Measurements from ENCODE around the gene MSMP. TPM values are rescaled to one million over a fixed set of nuclear protein-coding genes. Genes with fewer than 3 reads are reported as not detected.

MSMP gene
- total and polyA plus RNA-seq, 9 of the 15 experiments (the other 6 are each of a cell fraction or from before 2014, with no cell fraction given), result 0.60 TPM; not detected in 8

- TF ChIP-seq E4F1 (CRISPR knock-in tag; IDR thresholded peaks at IDR 0.05; ENCODE audit: borderline replicate concordance), result no peak
- no peak for TF ChIP-seq E2F1 (CRISPR knock-in tag; IDR thresholded peaks at IDR 0.05)
- no peak for TF ChIP-seq CTCF (IDR thresholded peaks at IDR 0.05 in 2 of 3, conservative IDR thresholded peaks at IDR 0.05 in 1 of 3; ENCODE audit: insufficient read depth in 2 of 3, low read depth in 1 of 3, low read length in 3 of 3)
- no peak for TF ChIP-seq FOXP1 (CRISPR knock-in tag; IDR thresholded peaks at IDR 0.05)
- no peak for TF ChIP-seq NRF1 (conservative IDR thresholded peaks at IDR 0.05 in 1 of 2, IDR thresholded peaks at IDR 0.05 in 1 of 2)
- 0 out of 2 replicates have a peak, but pooled peaks have one; percentile 56 for TF ChIP-seq ZNF444 (CRISPR knock-in tag; IDR thresholded peaks at IDR 0.05)
- TF ChIP-seq NR1H2 (CRISPR knock-in tag; IDR thresholded peaks at IDR 0.05), result no peak
- TF ChIP-seq SRSF9 (IDR thresholded peaks at IDR 0.05; ENCODE audit: borderline replicate concordance, low read depth, low read length), result no peak
- no peak for TF ChIP-seq ZNF165 (CRISPR knock-in tag; IDR thresholded peaks at IDR 0.05; ENCODE audit: borderline replicate concordance)
- TF ChIP-seq ZNF639 (CRISPR knock-in tag; conservative IDR thresholded peaks at IDR 0.05 in 1 of 2, IDR thresholded peaks at IDR 0.05 in 1 of 2), result no peak
- no peak for TF ChIP-seq PRDM10 (IDR thresholded peaks at IDR 0.05; ENCODE audit: partially characterized antibody)
- no peak for TF ChIP-seq PHTF2 (CRISPR knock-in tag; IDR thresholded peaks at IDR 0.05)
- TF ChIP-seq NELFE (IDR thresholded peaks at IDR 0.05; ENCODE audit: insufficient read depth, insufficient read length), result no peak
These were observed 25.8 kb downstream of the MSMP start (continued) for GRCh38 chr9:35728041-35728971.

Data from K562 (cell line).